IPS-NIHi11 (cell line): ENCODE results near the gene DDAH2.

Source experiments
- DNase-seq: peaks from one replicate; pipeline ENCODE4 v3.0.0; 2012; ENCODE audit warnings: mixed read lengths, low spot score

DDAH2 gene

GRCh38 chr6:31728767-31729514, at the start of gene DDAH2:
Gene DDAH2, minus strand, starts transcription at chr6:31729299. Its CDS starts 138 bp downstream, at chr6:31729161.
- no peak for DNase-seq

- no peak for DNase-seq
These were observed 49.1 kb upstream of the DDAH2 start for GRCh38 chr6:31778193-31778592.

GRCh38 chr6:31777667-31778050, 48.6 kb upstream of the DDAH2 start:
- no peak for DNase-seq

GRCh38 chr6:31776989-31777666, 48.0 kb upstream of the DDAH2 start, which contains the start of gene VWA7:
Gene VWA7, minus strand, starts transcription at chr6:31777328. Its CDS starts 549 bp downstream, at chr6:31776779.
- peak; percentile 68 for DNase-seq

GRCh38 chr6:31776485-31776988, 47.4 kb upstream of the DDAH2 start:
- no peak for DNase-seq

GRCh38 chr6:31775633-31776484, 46.8 kb upstream of the DDAH2 start:
- DNase-seq, result no peak

GRCh38 chr6:31775184-31775583, 46.1 kb upstream of the DDAH2 start:
- DNase-seq, result no peak

GRCh38 chr6:31771992-31772358, 42.9 kb upstream of the DDAH2 start:
- DNase-seq, result no peak

GRCh38 chr6:31770860-31771259, 41.8 kb upstream of the DDAH2 start:
- no peak for DNase-seq

- peak; percentile 93 for DNase-seq
These were observed 40.7 kb upstream of the DDAH2 start for GRCh38 chr6:31769684-31770371.

- no peak for DNase-seq
These were observed 39.5 kb upstream of the DDAH2 start for GRCh38 chr6:31768363-31769257.

- no peak for DNase-seq
These were observed 38.1 kb upstream of the DDAH2 start for GRCh38 chr6:31767096-31767645.

- peak; percentile 88 for DNase-seq
These were observed 37.1 kb upstream of the DDAH2 start for GRCh38 chr6:31765910-31766794.

GRCh38 chr6:31765559-31765909, 36.4 kb upstream of the DDAH2 start:
- DNase-seq, result no peak

- DNase-seq, result no peak
These were observed 35.1 kb upstream of the DDAH2 start for GRCh38 chr6:31764198-31764597.

- peak; percentile 64 for DNase-seq
These were observed 34.5 kb upstream of the DDAH2 start for GRCh38 chr6:31763619-31763940.

GRCh38 chr6:31762878-31763618, 33.9 kb upstream of the DDAH2 start:
- no peak for DNase-seq

GRCh38 chr6:31762356-31762755, 33.3 kb upstream of the DDAH2 start, which contains the start of gene SAPCD1:
Gene SAPCD1, plus strand, starts transcription at chr6:31762656. Its CDS starts 399 bp downstream, at chr6:31763055.
- no peak for DNase-seq

GRCh38 chr6:31761343-31761742, 32.2 kb upstream of the DDAH2 start:
- DNase-seq, result no peak
